AG09309 (cell line): Measurements from ENCODE around the gene IL18RAP.

Experiments
- DNase-seq: peaks from one replicate; pipeline ENCODE4 v3.0.0-alpha.2; 2010; ENCODE audit warnings: low read depth
- H3K4me3 ChIP-seq: 2 replicates; pipeline ENCODE4 v1.5.1; 2011; ENCODE audit warnings: mild to moderate bottlenecking, low read depth, low read length, moderate library complexity; ENCODE audit not compliant: control insufficient read depth
- CTCF ChIP-seq: IDR thresholded peaks from 2 replicates; pipeline ENCODE4 v1.5.1; 2011; ENCODE audit warnings: mild to moderate bottlenecking, low read depth, low read length, inconsistent platforms; ENCODE audit not compliant: insufficient read depth, control insufficient read depth; ENCODE audit errors: missing control alignments

IL18RAP gene

GRCh38 chr2:102422910-102423309 lies at the start of gene IL18RAP:
Gene IL18RAP, plus strand, starts transcription at chr2:102423160. Its CDS starts 118 bp downstream, at chr2:102423278.
- H3K4me3 ChIP-seq = no peak within 1 kb of the TSS
- DNase-seq = no peak
- no peak for TF ChIP-seq CTCF

- TF ChIP-seq CTCF = no peak
- no peak for DNase-seq
- no peak overlapping the region for H3K4me3 ChIP-seq
Observed at GRCh38 chr2:102376052-102376591, 46.8 kb upstream of the IL18RAP start.

- no peak for TF ChIP-seq CTCF
- no peak overlapping the region for H3K4me3 ChIP-seq
- DNase-seq = no peak
Observed at GRCh38 chr2:102383722-102384121, 39.2 kb upstream of the IL18RAP start.

GRCh38 chr2:102385522-102385921 lies 37.4 kb upstream of the IL18RAP start:
- H3K4me3 ChIP-seq = no peak overlapping the region
- DNase-seq = no peak
- TF ChIP-seq CTCF = no peak

GRCh38 chr2:102386004-102386403 lies 37.0 kb upstream of the IL18RAP start:
- no peak for DNase-seq
- TF ChIP-seq CTCF = no peak
- no peak overlapping the region for H3K4me3 ChIP-seq

GRCh38 chr2:102386867-102387541 lies 36.0 kb upstream of the IL18RAP start:
- DNase-seq = no peak
- H3K4me3 ChIP-seq = no peak overlapping the region
- no peak for TF ChIP-seq CTCF
